Measurements from ENCODE around the gene CNTN1. TPM values are rescaled to one million over a fixed set of nuclear protein-coding genes. Genes with fewer than 3 reads are reported as not detected.

The CNTN1 gene
- total and polyA plus RNA-seq, 2 of the 8 experiments (the other 6 are each of a cell fraction or from before 2014, with no cell fraction given): 7.2 to 21.8 TPM

GRCh38 chr12:40832668-40833067 is 140.4 kb downstream of the CNTN1 start (continued):
- TF ChIP-seq YY1 (IDR thresholded peaks at IDR 0.05; ENCODE audit: low read depth, low read length): no peak
- TF ChIP-seq E2F6 (IDR thresholded peaks at IDR 0.05): no peak
- no peak for TF ChIP-seq RAD21 (IDR thresholded peaks at IDR 0.05 in 1 of 2, conservative IDR thresholded peaks at IDR 0.05 in 1 of 2; ENCODE audit: low read depth in 2 of 2, low read length in 2 of 2)

Measured in H1 (cell line).